Gastroesophageal sphincter (tissue), 4 donors: ENCODE data around the gene SEC24D. TPM values are rescaled to one million over a fixed set of nuclear protein-coding genes. Genes with fewer than 3 reads are reported as not detected.

Experiments
- ATAC-seq: fragments of 150-250 bp; one replicate; pipeline ENCODE4 v1.9.1; 2016; ENCODE audit warnings: mild to moderate bottlenecking, moderate library complexity
- H3K27ac ChIP-seq, 4 donors: fragments of 200-600 bp; sonication (generic) in 3 of 4; 1 replicate in 3 of 4; 2 replicates in 1 of 4; pipeline ENCODE4 v1.5.1; 2016 to 2019
- H3K27me3 ChIP-seq: fragments of 200-600 bp; sonication (generic); one replicate; pipeline ENCODE4 v1.5.1; 2019
- H3K36me3 ChIP-seq, 2 donors: fragments of 200-600 bp; sonication (generic); one replicate each; pipeline ENCODE4 v1.5.1; 2019; ENCODE audit warnings: control low read depth in 1 of 2
- H3K4me1 ChIP-seq, 3 donors: fragments of 200-600 bp; sonication (generic); 1 replicate in 2 of 3; 2 replicates in 1 of 3; pipeline ENCODE4 v1.5.1; 2016 to 2019; ENCODE audit warnings: control low read depth in 2 of 3
- H3K4me3 ChIP-seq, 2 donors: fragments of 200-600 bp; sonication (generic); one replicate each; pipeline ENCODE4 v1.5.1; 2019; ENCODE audit warnings: mild to moderate bottlenecking in 1 of 2, moderate library complexity in 1 of 2
- H3K9me3 ChIP-seq, 3 donors: fragments of 200-600 bp; sonication (generic); one replicate each; pipeline ENCODE4 v1.5.1; 2017 to 2019; ENCODE audit warnings: control low read depth in 2 of 3
- CTCF ChIP-seq, 4 experiments: fragments of 200-600 bp in 2 of 4; fragments of 450-650 bp in 2 of 4; sonication (generic) in 1 of 4; IDR thresholded peaks; one replicate each; pipeline ENCODE4 v1.5.1; 2017 to 2019; ENCODE audit warnings: antibody characterized with exemption in 4 of 4, mild to moderate bottlenecking in 2 of 4, moderate library complexity in 2 of 4
- EP300 ChIP-seq: sonication (generic); formaldehyde crosslinking; IDR thresholded peaks from one replicate; pipeline ENCODE4 v1.6.1; 2017; ENCODE audit warnings: antibody characterized with exemption, mild to moderate bottlenecking
- POLR2A ChIP-seq, 2 donors: fragments of 450-650 bp; IDR thresholded peaks; one replicate each; pipeline ENCODE4 v1.6.1; 2017; ENCODE audit warnings: antibody characterized with exemption in 2 of 2, mild to moderate bottlenecking in 2 of 2, moderate library complexity in 1 of 2
- POLR2AphosphoS5 ChIP-seq: sonication (generic); formaldehyde crosslinking; IDR thresholded peaks from one replicate; pipeline ENCODE4 v1.6.1; 2017; ENCODE audit warnings: antibody characterized with exemption
- WGBS, 2 donors: methylation state at CpG; one replicate each; pipeline ENCODE4 v1.1.5; 2018; ENCODE audit warnings: low coverage in 1 of 2; 5-methylcytosine and 5-hydroxymethylcytosine counted together
- total RNA-seq, 4 donors: library from RNA; depleted of rRNA; stranded (reverse); fragments of >200 nt; gene quantifications; one replicate each; pipeline ENCODE4 v1.1.0, GENCODE V29; 2016

Gene SEC24D
- total RNA-seq, 4 donors from 2014 or later, result 29.3 to 40.9 (median 33.2) TPM

- Histone ChIP-seq H3K4me1 (no peaks in the 10 kb centered on the region), H3K27me3 (no peaks in the 10 kb centered on the region), H3K36me3 (peaks cover 0 to 83% of the 10 kb centered on the region in 2 donors), H3K27ac (no peak overlapping the region), H3K4me3 (no peak overlapping the region), H3K9me3 (no peaks in the 10 kb centered on the region)
- no peak for ATAC-seq
- whole genome bisulfite sequencing, 2 donors, result 56 to 61% methylated on average over 2 of the region's 3 CpGs
- TF ChIP-seq CTCF (IDR thresholded peaks at IDR 0.05), result no peak
- TF ChIP-seq POLR2AphosphoS5, result no peak
- no peak for TF ChIP-seq POLR2A (IDR thresholded peaks at IDR 0.05)
- TF ChIP-seq EP300, result no peak
These were observed 103.2 kb downstream of the SEC24D start for GRCh38 chr4:118732591-118733330.

DNA sequence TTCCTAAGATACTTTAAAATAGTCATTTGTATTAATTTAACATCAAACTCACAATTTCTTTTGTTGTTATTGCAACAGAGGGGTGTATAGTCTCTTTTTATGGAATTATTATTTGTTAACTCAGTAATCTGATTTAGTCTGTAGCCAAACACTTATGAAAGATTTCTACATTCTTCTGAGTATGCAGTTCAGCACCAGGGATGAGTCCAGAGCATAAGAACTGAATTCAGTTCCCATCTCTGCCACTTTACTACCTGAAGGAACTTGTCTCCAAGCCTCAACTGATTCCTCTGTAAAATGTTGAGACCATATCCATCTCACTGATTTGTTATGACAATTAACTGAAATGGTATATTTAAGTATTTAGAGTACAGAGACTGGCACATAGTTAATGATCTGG, 105.2 kb downstream of the SEC24D start:
- no peak for ATAC-seq
- H3K36me3 ChIP-seq, result peaks cover 0 to 87% of the 10 kb centered on the region in 2 donors
- TF ChIP-seq POLR2A (IDR thresholded peaks at IDR 0.05), result no peak
- no peak for TF ChIP-seq CTCF (IDR thresholded peaks at IDR 0.05)
- no peak for TF ChIP-seq EP300
- no peak for TF ChIP-seq POLR2AphosphoS5
- H3K9me3 ChIP-seq, result no peaks in the 10 kb centered on the region
- no peak overlapping the region for H3K4me3 ChIP-seq
- no peaks in the 10 kb centered on the region for H3K4me1 ChIP-seq
- no peak overlapping the region for H3K27ac ChIP-seq
- H3K27me3 ChIP-seq, result no peaks in the 10 kb centered on the region

- Histone ChIP-seq H3K9me3 (no peaks in the 10 kb centered on the region), H3K27ac (no peak overlapping the region), H3K36me3 (peaks cover 0 to 88% of the 10 kb centered on the region in 2 donors), H3K4me3 (no peak overlapping the region), H3K27me3 (no peaks in the 10 kb centered on the region), H3K4me1 (no peaks in the 10 kb centered on the region)
- no peak for ATAC-seq
- 86% methylated on average over 6 of the region's 6 CpGs for WGBS, 2 donors
- no peak for TF ChIP-seq POLR2A (IDR thresholded peaks at IDR 0.05)
- TF ChIP-seq CTCF (IDR thresholded peaks at IDR 0.05), result no peak
- TF ChIP-seq POLR2AphosphoS5, result no peak
- TF ChIP-seq EP300, result no peak
These were observed 106.3 kb downstream of the SEC24D start for GRCh38 chr4:118729287-118730286.

DNA sequence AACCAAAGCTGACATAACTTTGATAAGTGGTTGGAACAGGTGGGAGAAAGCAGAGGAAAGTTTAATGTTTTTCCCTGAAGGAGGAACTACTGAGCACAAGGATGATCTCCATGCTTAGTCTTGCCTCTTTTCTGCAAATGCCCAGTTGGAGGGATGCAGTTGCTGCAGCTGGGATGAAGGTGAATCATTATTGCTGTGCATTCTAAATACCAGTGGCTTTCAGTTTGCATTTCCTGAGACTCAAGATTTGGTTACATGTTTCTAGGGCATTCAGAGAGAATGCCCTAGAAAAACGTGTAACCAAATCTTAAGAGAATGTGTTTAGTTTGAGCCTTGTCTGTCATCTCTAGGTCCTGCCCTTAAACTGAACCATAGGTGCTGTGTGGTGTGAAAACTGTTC, 108.6 kb downstream of the SEC24D start:
- Histone ChIP-seq H3K27me3 (no peaks in the 10 kb centered on the region), H3K36me3 (peaks cover 3 to 98% of the 10 kb centered on the region in 2 donors), H3K4me1 (no peaks in the 10 kb centered on the region), H3K27ac (no peak overlapping the region), H3K4me3 (no peak overlapping the region), H3K9me3 (no peaks in the 10 kb centered on the region)
- 50 to 64% methylated on average over 1 of the region's 1 CpG for WGBS, 2 donors
- ATAC-seq, result no peak
- TF ChIP-seq EP300 (no peak), POLR2A (IDR thresholded peaks at IDR 0.05) (no peak), CTCF (IDR thresholded peaks at IDR 0.05) (no peak), POLR2AphosphoS5 (no peak)
